OCI-LY7 (cell line): ENCODE data around the gene STYXL1. TPM values are rescaled to one million over a fixed set of nuclear protein-coding genes. Genes with fewer than 3 reads are reported as not detected.
A peak's percentile ranks its signal among the peaks of the same experiment; 100 is the strongest.

Experiments used
- BruUV-seq: library from RNA; stranded (reverse); fragments of 400-500 nt; replicated peaks from 2 replicates; lab custom pipeline; 2021; lab: Mats Ljungman, UMichigan
- CTCF ChIA-PET: fragments of 300-600 bp; sonication (Branson Sonifier 250); formaldehyde crosslinking; loops from one replicate; lab custom pipeline; 2022; ENCODE audit warnings: antibody characterized with exemption; ENCODE audit not compliant: unreplicated experiment; lab: Charles Lee
- POLR2A ChIA-PET: fragments of 300-600 bp; sonication (Branson Sonifier 250); formaldehyde crosslinking; loops from one replicate; lab custom pipeline; 2022; ENCODE audit warnings: antibody characterized with exemption; lab: Charles Lee
- DNase-seq: peaks from one replicate; pipeline ENCODE4 v3.0.0-alpha.2; 2015; ENCODE audit warnings: low spot score
- H2AFZ ChIP-seq: fragments of 200-600 bp; sonication (generic), shearing (Covaris generic); 2 replicates; pipeline ENCODE4 v1.6.1; 2014; ENCODE audit warnings: mild to moderate bottlenecking, antibody characterized with exemption, low read length, moderate library complexity
- H3K27ac ChIP-seq: fragments of 200-600 bp; sonication (generic); 2 replicates; pipeline ENCODE4 v1.5.1; 2014; ENCODE audit warnings: mixed run types, low read depth, mild to moderate bottlenecking, moderate library complexity, low read length, inconsistent platforms; ENCODE audit not compliant: poor library complexity, severe bottlenecking
- H3K36me3 ChIP-seq: fragments of 200-600 bp; sonication (generic); 2 replicates; pipeline ENCODE4 v1.6.1; 2014; ENCODE audit warnings: mild to moderate bottlenecking, antibody characterized with exemption, low read length, moderate library complexity, mixed read lengths; ENCODE audit not compliant: insufficient read depth
- H3K4me1 ChIP-seq: fragments of 200-600 bp; sonication (generic); 2 replicates; pipeline ENCODE4 v1.5.1; 2014; ENCODE audit warnings: mild to moderate bottlenecking, low read length; ENCODE audit not compliant: insufficient read depth, poor library complexity, severe bottlenecking
- H3K4me2 ChIP-seq: fragments of 200-600 bp; sonication (generic); 2 replicates; pipeline ENCODE4 v1.6.1; 2014; ENCODE audit warnings: mild to moderate bottlenecking, low read length
- H3K4me3 ChIP-seq: fragments of 200-600 bp; sonication (generic); 2 replicates; pipeline ENCODE4 v1.5.1; 2014; ENCODE audit warnings: mild to moderate bottlenecking, low read depth, low read length; ENCODE audit not compliant: poor library complexity, severe bottlenecking
- H3K79me2 ChIP-seq: fragments of 200-600 bp; sonication (generic); 2 replicates; pipeline ENCODE4 v1.6.1; 2016; ENCODE audit warnings: low read depth, mild to moderate bottlenecking, low read length, moderate library complexity, mixed read lengths; ENCODE audit not compliant: insufficient read depth
- H3K9me2 ChIP-seq: fragments of 200-600 bp; sonication (generic); 2 replicates; pipeline ENCODE4 v1.6.1; 2016; ENCODE audit warnings: mild to moderate bottlenecking, low read length, mixed read lengths; ENCODE audit not compliant: insufficient read depth
- H3K9me3 ChIP-seq: fragments of 200-600 bp; sonication (generic); 2 replicates; pipeline ENCODE4 v1.6.1; 2014; ENCODE audit warnings: mild to moderate bottlenecking, mixed run types, low read length, mixed read lengths
- H4K20me1 ChIP-seq: fragments of 200-600 bp; sonication (generic); 2 replicates; pipeline ENCODE4 v1.6.1; 2014; ENCODE audit warnings: mild to moderate bottlenecking, antibody characterized with exemption, low read length, moderate library complexity, mixed read lengths; ENCODE audit not compliant: insufficient read depth
- EZH2phosphoT487 ChIP-seq: fragments of 200-600 bp; sonication (generic); IDR thresholded peaks from 2 replicates; pipeline ENCODE4 v1.6.1; 2018; ENCODE audit warnings: low read depth, borderline replicate concordance, mild to moderate bottlenecking, mixed run types, antibody characterized with exemption, low read length, moderate library complexity, mixed read lengths
- intact Hi-C: fragments of 100-400 bp; cut with micrococcal nuclease; formaldehyde crosslinking; loops from one replicate; pipeline ENCODE4 v1.10.0; 2022; ENCODE audit not compliant: unreplicated experiment
- total RNA-seq, 2 experiments: library from RNA; depleted of rRNA in 1 of 2; stranded (reverse); fragments of >200 nt in 1 of 2; shearing (Covaris generic) in 1 of 2; gene quantifications; 2 replicates each; pipeline ENCODE4 v1.2.3, GENCODE V29; 2014 to 2022
- TF ChIP-seq, protein P1 (sequence below): fragments of 200-600 bp; sonication (generic); conservative IDR thresholded peaks from 2 replicates; pipeline ENCODE4 v1.5.1; 2014; ENCODE audit warnings: mild to moderate bottlenecking, antibody characterized with exemption, low read length, moderate library complexity, mixed read lengths

STYXL1 gene
- total RNA-seq, 2 experiments from 2014 or later: 27.6 to 37.4 TPM

GRCh38 chr7:75961218-75961617 is 86.6 kb downstream of the STYXL1 start:
- no peak overlapping the region for H2AFZ ChIP-seq
- ChIA-PET CTCF (interaction anchor here (0.8 kb wide), 1 partner anchor 59 kb away, joined by 3 read pairs; no protein-coding TSS in a partner anchor), POLR2A (no interaction called here)
- no peaks in the 10 kb centered on the region for H4K20me1 ChIP-seq
- intact Hi-C loops: no loop called here
- no peak overlapping the region for H3K4me3 ChIP-seq
- DNase-seq: peak; percentile 9
- no peaks in the 10 kb centered on the region for H3K9me3 ChIP-seq
- no peak overlapping the region for H3K4me2 ChIP-seq
- H3K79me2 ChIP-seq: no peaks in the 10 kb centered on the region
- H3K9me2 ChIP-seq: no peaks in the 10 kb centered on the region
- TF ChIP-seq, protein P1, sequence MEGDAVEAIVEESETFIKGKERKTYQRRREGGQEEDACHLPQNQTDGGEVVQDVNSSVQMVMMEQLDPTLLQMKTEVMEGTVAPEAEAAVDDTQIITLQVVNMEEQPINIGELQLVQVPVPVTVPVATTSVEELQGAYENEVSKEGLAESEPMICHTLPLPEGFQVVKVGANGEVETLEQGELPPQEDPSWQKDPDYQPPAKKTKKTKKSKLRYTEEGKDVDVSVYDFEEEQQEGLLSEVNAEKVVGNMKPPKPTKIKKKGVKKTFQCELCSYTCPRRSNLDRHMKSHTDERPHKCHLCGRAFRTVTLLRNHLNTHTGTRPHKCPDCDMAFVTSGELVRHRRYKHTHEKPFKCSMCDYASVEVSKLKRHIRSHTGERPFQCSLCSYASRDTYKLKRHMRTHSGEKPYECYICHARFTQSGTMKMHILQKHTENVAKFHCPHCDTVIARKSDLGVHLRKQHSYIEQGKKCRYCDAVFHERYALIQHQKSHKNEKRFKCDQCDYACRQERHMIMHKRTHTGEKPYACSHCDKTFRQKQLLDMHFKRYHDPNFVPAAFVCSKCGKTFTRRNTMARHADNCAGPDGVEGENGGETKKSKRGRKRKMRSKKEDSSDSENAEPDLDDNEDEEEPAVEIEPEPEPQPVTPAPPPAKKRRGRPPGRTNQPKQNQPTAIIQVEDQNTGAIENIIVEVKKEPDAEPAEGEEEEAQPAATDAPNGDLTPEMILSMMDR: 0 out of 2 replicates have a peak, but pooled peaks have one; percentile 29
- no peak for TF ChIP-seq EZH2phosphoT487
- BruUV-seq: no TSS peak
- H3K36me3 ChIP-seq: peaks cover 18% of the 10 kb centered on the region
- no peaks in the 10 kb centered on the region for H3K4me1 ChIP-seq
- no peak overlapping the region for H3K27ac ChIP-seq

GRCh38 chr7:75960372-75960771 is 87.4 kb downstream of the STYXL1 start:
- BruUV-seq: no TSS peak
- DNase-seq: no peak
- Histone ChIP-seq H3K9me3 (no peaks in the 10 kb centered on the region), H3K4me3 (no peak overlapping the region), H3K4me1 (no peaks in the 10 kb centered on the region), H3K9me2 (no peaks in the 10 kb centered on the region), H3K27ac (no peak overlapping the region), H3K4me2 (no peak overlapping the region), H4K20me1 (no peaks in the 10 kb centered on the region), H3K79me2 (no peaks in the 10 kb centered on the region), H2AFZ (no peak overlapping the region), H3K36me3 (peaks cover 25% of the 10 kb centered on the region)
- intact Hi-C loops: no loop called here
- ChIA-PET POLR2A (interaction anchor here (0.5 kb wide), 1 partner anchor 10 kb away, joined by 3 read pairs; no protein-coding TSS in a partner anchor), CTCF (interaction anchor here (0.8 kb wide), 1 partner anchor 60 kb away, joined by 3 read pairs; no protein-coding TSS in a partner anchor)
- TF ChIP-seq, protein P1: no peak
- no peak for TF ChIP-seq EZH2phosphoT487

DNA sequence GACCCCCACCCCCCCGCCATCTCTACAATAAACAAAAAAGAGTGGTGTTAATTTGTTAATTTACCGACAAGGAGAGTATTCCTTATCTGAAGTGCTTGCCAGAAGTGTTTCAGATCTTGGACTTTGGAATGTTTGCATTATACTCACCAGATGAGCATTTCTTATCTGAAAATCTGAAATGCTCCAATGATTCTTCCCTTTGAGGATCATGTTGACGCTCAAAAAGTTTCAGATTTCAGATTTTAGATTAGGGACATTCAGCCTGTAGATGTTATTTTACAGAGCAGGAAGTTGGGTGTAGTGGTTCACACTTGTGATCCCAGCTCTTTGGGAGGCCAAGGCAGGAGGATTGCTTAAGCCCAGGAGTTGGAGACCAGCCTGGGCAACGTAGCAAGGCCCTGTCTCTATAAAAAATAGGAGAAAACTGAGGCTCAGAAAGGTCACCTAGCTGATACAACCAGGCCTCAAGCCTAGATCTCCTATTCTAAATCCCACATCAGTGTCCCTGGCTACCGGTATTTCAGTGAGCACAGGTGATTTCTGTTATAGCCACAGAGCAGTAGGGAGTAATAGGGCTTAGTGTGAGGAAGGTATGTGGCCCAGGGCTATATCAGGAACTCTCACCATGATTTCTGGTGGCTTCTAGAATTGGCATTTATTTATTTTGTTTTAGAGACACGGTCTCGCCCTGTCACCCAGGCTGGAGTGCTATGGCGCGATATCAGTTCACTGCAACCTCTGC is 88.8 kb downstream of the STYXL1 start:
- no peak for DNase-seq
- H3K4me1 ChIP-seq: no peaks in the 10 kb centered on the region
- intact Hi-C loops: loop anchor here (5.0 kb wide), 1 partner anchor 87 kb away; no protein-coding TSS in a partner anchor
- H3K9me3 ChIP-seq: no peaks in the 10 kb centered on the region
- H3K27ac ChIP-seq: no peak overlapping the region
- H4K20me1 ChIP-seq: no peaks in the 10 kb centered on the region
- H3K9me2 ChIP-seq: no peaks in the 10 kb centered on the region
- no peak overlapping the region for H3K4me2 ChIP-seq
- no peak for TF ChIP-seq EZH2phosphoT487
- TF ChIP-seq, protein P1: no peak
- ChIA-PET CTCF (no interaction called here), POLR2A (interaction anchor here (1.0 kb wide), 1 partner anchor 22 kb away, joined by 7 read pairs; no protein-coding TSS in a partner anchor)
- H3K36me3 ChIP-seq: peaks cover 25% of the 10 kb centered on the region
- no TSS peak for BruUV-seq
- H2AFZ ChIP-seq: no peak overlapping the region
- H3K4me3 ChIP-seq: no peak overlapping the region
- no peaks in the 10 kb centered on the region for H3K79me2 ChIP-seq
